WI38 (cell line): ENCODE data around the gene CDKN1B.

Experiments used
- H3K4me3 ChIP-seq: 2 replicates; pipeline ENCODE4 v1.5.1; 2011; ENCODE audit warnings: low read depth, mild to moderate bottlenecking, control low read depth, low read length
- TF ChIP-seq, protein P1 (sequence below): IDR thresholded peaks from 2 replicates; pipeline ENCODE4 v1.5.1; 2012; ENCODE audit warnings: low read depth, mild to moderate bottlenecking, control low read depth, low read length

Gene CDKN1B

GRCh38 chr12:12681061-12681765, 36.0 kb upstream of the CDKN1B start:
- H3K4me3 ChIP-seq = no peak overlapping the region
- TF ChIP-seq, protein P1, sequence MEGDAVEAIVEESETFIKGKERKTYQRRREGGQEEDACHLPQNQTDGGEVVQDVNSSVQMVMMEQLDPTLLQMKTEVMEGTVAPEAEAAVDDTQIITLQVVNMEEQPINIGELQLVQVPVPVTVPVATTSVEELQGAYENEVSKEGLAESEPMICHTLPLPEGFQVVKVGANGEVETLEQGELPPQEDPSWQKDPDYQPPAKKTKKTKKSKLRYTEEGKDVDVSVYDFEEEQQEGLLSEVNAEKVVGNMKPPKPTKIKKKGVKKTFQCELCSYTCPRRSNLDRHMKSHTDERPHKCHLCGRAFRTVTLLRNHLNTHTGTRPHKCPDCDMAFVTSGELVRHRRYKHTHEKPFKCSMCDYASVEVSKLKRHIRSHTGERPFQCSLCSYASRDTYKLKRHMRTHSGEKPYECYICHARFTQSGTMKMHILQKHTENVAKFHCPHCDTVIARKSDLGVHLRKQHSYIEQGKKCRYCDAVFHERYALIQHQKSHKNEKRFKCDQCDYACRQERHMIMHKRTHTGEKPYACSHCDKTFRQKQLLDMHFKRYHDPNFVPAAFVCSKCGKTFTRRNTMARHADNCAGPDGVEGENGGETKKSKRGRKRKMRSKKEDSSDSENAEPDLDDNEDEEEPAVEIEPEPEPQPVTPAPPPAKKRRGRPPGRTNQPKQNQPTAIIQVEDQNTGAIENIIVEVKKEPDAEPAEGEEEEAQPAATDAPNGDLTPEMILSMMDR = no peak

- H3K4me3 ChIP-seq = no peak overlapping the region
- TF ChIP-seq, protein P1 = no peak
These were observed 34.9 kb upstream of the CDKN1B start for GRCh38 chr12:12682284-12682683.

DNA sequence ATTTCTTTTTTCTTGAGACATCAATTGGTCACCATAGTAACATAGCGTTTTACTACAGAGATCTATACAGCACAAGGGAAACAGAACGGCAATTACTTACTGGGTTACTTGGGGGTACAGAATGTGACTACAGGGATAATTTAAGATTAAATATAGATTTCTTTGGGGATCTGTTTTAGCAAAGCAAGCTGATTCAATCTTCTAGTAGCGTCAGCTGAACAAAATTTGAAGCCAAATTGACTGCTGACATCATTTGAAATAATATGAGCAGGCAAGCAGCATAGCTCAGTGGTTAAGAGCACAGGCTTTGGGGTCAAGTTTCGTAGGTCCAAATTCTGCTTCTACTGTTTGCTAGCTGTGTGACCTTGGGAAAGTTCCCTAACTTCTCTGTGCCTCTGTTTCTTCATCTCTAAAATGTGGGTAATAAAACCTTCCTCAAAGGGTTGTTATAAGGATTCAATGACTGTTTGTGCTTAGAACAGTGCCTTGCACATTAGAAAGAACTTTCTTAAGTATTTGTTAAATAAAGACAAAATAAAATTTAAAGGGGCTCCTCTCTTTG, 34.0 kb upstream of the CDKN1B start:
- TF ChIP-seq, protein P1 = no peak
- no peak overlapping the region for H3K4me3 ChIP-seq

DNA sequence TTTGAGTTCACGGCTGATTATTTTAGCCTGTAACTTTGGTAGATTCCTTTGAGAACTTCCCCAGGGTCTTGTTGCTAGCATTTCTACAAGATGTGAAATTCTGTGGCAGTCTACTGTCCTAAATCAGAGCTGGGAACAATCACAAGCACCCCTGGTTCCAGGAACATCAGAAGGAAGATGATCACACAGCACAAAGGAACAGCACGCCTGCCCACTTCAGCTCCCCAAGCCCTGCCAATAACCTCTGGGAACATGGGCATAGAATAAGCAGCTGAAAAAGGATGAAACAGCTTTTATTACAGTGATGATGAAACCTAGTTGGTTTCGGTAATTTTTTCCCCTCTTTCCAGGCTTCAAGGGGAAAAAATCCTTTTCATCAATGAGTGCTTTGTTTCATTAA, 33.4 kb upstream of the CDKN1B start:
- TF ChIP-seq, protein P1 = no peak
- H3K4me3 ChIP-seq = no peak overlapping the region

DNA sequence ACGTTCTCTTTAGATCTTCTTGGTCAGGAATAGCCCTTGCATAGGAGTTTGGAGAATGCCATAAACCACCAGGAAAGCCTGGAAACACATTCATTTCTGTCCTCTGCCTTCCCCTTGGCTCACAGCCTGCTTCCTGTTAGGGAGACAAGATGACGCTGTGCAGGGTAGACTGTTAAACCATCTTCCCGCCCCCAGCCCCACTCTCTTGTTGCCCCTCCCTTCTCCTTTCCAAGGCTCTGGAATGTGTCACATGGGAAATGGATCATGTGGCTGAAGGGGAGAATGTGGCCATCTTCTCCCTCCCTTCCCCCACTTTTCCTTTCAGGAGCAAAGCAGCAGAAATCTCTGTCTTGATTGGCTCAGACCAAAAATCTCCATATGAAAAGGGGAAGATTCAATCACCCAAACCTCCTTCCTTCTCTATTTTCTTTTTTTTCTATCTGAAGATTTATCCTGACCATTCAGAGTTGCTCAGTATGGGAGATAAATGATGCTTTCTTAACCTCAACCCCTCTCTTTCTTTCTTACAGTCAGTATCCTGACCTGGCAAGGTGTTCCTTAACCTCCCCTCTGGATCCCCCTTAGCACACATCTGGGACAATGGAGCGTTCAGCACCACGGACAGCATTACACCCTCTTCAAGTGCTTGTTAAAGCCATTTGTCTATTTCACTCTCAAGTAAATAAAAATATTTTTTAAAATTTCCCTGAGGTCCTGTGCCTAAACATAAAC, 32.6 kb upstream of the CDKN1B start:
- H3K4me3 ChIP-seq = no peak overlapping the region

GRCh38 chr12:12685305-12685704, 31.9 kb upstream of the CDKN1B start:
- TF ChIP-seq, protein P1 = no peak
- no peak overlapping the region for H3K4me3 ChIP-seq

More for the DNA sequence above, 32.6 kb upstream of the CDKN1B start:
- TF ChIP-seq, protein P1 = no peak

DNA sequence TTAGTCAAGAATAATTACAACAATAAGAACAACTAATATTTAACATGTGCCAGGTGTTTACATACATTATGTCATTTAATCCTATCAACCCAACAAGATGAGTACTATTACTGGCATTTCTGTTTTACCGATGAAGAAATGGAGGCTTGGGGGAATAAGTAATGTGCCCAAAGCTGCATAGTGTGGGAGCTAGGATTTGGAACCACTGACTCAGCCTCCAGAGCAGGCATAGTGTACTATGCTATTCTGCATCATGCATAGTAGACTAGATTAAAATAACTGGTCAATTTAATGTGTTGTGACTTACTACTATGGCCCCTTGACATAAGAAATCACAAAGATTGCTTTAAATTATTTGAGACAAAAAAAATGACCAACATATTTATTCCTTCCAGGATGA, 30.7 kb upstream of the CDKN1B start:
- TF ChIP-seq, protein P1 = no peak

More for the DNA sequence above, 30.7 kb upstream of the CDKN1B start:
- H3K4me3 ChIP-seq = no peak overlapping the region
